H1 (cell line): ENCODE data around the gene PHC3. TPM values are rescaled to one million over a fixed set of nuclear protein-coding genes. Genes with fewer than 3 reads are reported as not detected.

Source experiments
- CTCF ChIA-PET: fragments of 300-600 bp; sonication (Branson Sonifier 250); formaldehyde crosslinking; loops from one replicate; lab custom pipeline; 2021; ENCODE audit not compliant: partially characterized antibody; lab: Charles Lee
- POLR2A ChIA-PET: fragments of 300-600 bp; sonication (Branson Sonifier 250); formaldehyde crosslinking; loops from one replicate; lab custom pipeline; 2021; ENCODE audit warnings: inconsistent platforms; ENCODE audit not compliant: partially characterized antibody; lab: Charles Lee
- DNase-seq, 2 experiments: peaks; one replicate each; pipeline versions ENCODE4 v3.0.0 to v3.0.0-alpha.2; 2010 to 2022; ENCODE audit warnings: low spot score in 2 of 2, low read depth in 1 of 2, mixed read lengths in 1 of 2
- FAIRE-seq: peaks from 2 replicates; lab custom pipeline; 2011; peaks lifted over from hg19 to GRCh38; lab: Jason Lieb, UNC
- H2AFZ ChIP-seq: 2 replicates; pipeline ENCODE4 v1.8.1; 2012; ENCODE audit warnings: low read length, inconsistent platforms
- H2AK5ac ChIP-seq: 2 replicates; pipeline ENCODE4 v1.6.1; 2013; ENCODE audit warnings: low read depth, low read length
- H2BK120ac ChIP-seq: replicated peaks from 2 replicates; pipeline ENCODE3; 2013; ENCODE audit warnings: low read depth, low read length, inconsistent platforms
- H2BK12ac ChIP-seq: 2 replicates; pipeline ENCODE4 v1.6.1; 2013; ENCODE audit warnings: low read depth, low read length
- H2BK15ac ChIP-seq: 2 replicates; pipeline ENCODE4 v1.6.1; 2013; ENCODE audit warnings: low read length
- H2BK20ac ChIP-seq: 2 replicates; pipeline ENCODE4 v1.6.1; 2013; ENCODE audit warnings: low read length
- H2BK5ac ChIP-seq: 2 replicates; pipeline ENCODE4 v1.6.1; 2013; ENCODE audit warnings: low read depth, low read length
- H3K14ac ChIP-seq: 2 replicates; pipeline ENCODE4 v1.6.1; 2013; ENCODE audit warnings: inconsistent platforms; ENCODE audit not compliant: insufficient read length
- H3K18ac ChIP-seq: 2 replicates; pipeline ENCODE4 v1.6.1; 2013; ENCODE audit warnings: low read length; ENCODE audit errors: extremely low read depth
- H3K23ac ChIP-seq: 2 replicates; pipeline ENCODE4 v1.6.1; 2013; ENCODE audit warnings: inconsistent platforms; ENCODE audit not compliant: insufficient read length
- H3K23me2 ChIP-seq: 2 replicates; pipeline ENCODE4 v1.6.1; 2013; ENCODE audit warnings: low read depth, low read length
- H3K27ac ChIP-seq: 2 replicates; pipeline ENCODE4 v1.6.1; 2011; ENCODE audit warnings: low read depth, low read length, inconsistent platforms
- H3K27me3 ChIP-seq, 4 experiments: replicated peaks in 1 of 4; 1 replicate in 1 of 4; 2 replicates in 3 of 4; pipeline versions ENCODE4 v1.6.1 to v1.8.1; 2011 to 2013; ENCODE audit warnings: low read length in 3 of 4, mild to moderate bottlenecking in 3 of 4, inconsistent platforms in 2 of 4, mixed read lengths in 2 of 4, moderate library complexity in 1 of 4; ENCODE audit not compliant: control insufficient read depth in 3 of 4, insufficient read depth in 3 of 4; ENCODE audit errors: extremely low read depth in 1 of 4
- H3K36me3 ChIP-seq, 4 experiments: 2 replicates each; pipeline versions ENCODE4 v1.6.1 to v1.8.1; 2011 to 2013; ENCODE audit warnings: mild to moderate bottlenecking in 4 of 4, low read length in 3 of 4, moderate library complexity in 2 of 4, control low read depth in 1 of 4, inconsistent platforms in 1 of 4; ENCODE audit not compliant: insufficient read depth in 4 of 4, control insufficient read depth in 2 of 4
- H3K4ac ChIP-seq: replicated peaks from 2 replicates; pipeline ENCODE3; 2013; ENCODE audit warnings: low read length, low read depth, mixed read lengths, inconsistent platforms; ENCODE audit not compliant: insufficient read length
- H3K4me1 ChIP-seq, 4 experiments: replicated peaks in 1 of 4; 1 replicate in 1 of 4; 2 replicates in 3 of 4; pipeline versions ENCODE4 v1.6.1 to v1.8.1; 2011 to 2013; ENCODE audit warnings: low read length in 3 of 4, inconsistent platforms in 2 of 4, mixed read lengths in 1 of 4; ENCODE audit not compliant: insufficient read depth in 4 of 4, control insufficient read depth in 3 of 4
- H3K4me2 ChIP-seq, 2 experiments: 2 replicates each; pipeline versions ENCODE4 v1.6.1 to v1.8.1; 2011 to 2013; ENCODE audit warnings: low read depth in 2 of 2, low read length in 2 of 2, control low read depth in 1 of 2, inconsistent platforms in 1 of 2, mild to moderate bottlenecking in 1 of 2; ENCODE audit not compliant: insufficient read depth in 1 of 2
- H3K4me3 ChIP-seq, 4 experiments: fragments of 200-600, 300-600 bp in 1 of 4; sonication (generic), shearing (Covaris generic), sonication (Bioruptor Twin) in 1 of 4; 2 replicates each; pipeline versions ENCODE4 v1.5.1 to v1.8.1; 2011 to 2016; ENCODE audit warnings: low read length in 4 of 4, low read depth in 3 of 4, control low read depth in 2 of 4, inconsistent platforms in 2 of 4, mild to moderate bottlenecking in 2 of 4, mixed read lengths in 1 of 4, moderate library complexity in 1 of 4; ENCODE audit not compliant: insufficient read depth in 2 of 4; ENCODE audit errors: extremely low read depth in 1 of 4
- H3K56ac ChIP-seq: replicated peaks from 2 replicates; pipeline ENCODE3; 2013; ENCODE audit warnings: low read depth, mild to moderate bottlenecking, mixed read lengths, low read length, inconsistent platforms; ENCODE audit not compliant: insufficient read length
- H3K79me1 ChIP-seq: 2 replicates; pipeline ENCODE4 v1.6.1; 2013; ENCODE audit warnings: low read depth, low read length, control low read depth
- H3K79me2 ChIP-seq, 2 experiments: 2 replicates each; pipeline versions ENCODE4 v1.6.1 to v1.8.1; 2012 to 2013; ENCODE audit warnings: low read length in 2 of 2, mild to moderate bottlenecking in 2 of 2, inconsistent platforms in 1 of 2; ENCODE audit not compliant: insufficient read depth in 2 of 2, control insufficient read depth in 1 of 2
- H3K9ac ChIP-seq, 4 experiments: replicated peaks in 1 of 4; 1 replicate in 1 of 4; 2 replicates in 3 of 4; pipeline versions ENCODE4 v1.6.1 to v1.8.1; 2011 to 2013; ENCODE audit warnings: low read depth in 3 of 4, low read length in 3 of 4, control low read depth in 2 of 4, mild to moderate bottlenecking in 2 of 4, moderate library complexity in 2 of 4, inconsistent platforms in 1 of 4; ENCODE audit errors: extremely low read depth in 1 of 4
- H3K9me3 ChIP-seq, 2 experiments: 2 replicates each; pipeline versions ENCODE4 v1.6.1 to v1.8.1; 2012 to 2013; ENCODE audit warnings: mild to moderate bottlenecking in 2 of 2, moderate library complexity in 2 of 2, control low read depth in 1 of 2, inconsistent platforms in 1 of 2, low read depth in 1 of 2, low read length in 1 of 2, mixed read lengths in 1 of 2; ENCODE audit not compliant: insufficient read depth in 2 of 2
- H4K20me1 ChIP-seq, 2 experiments: replicated peaks in 1 of 2; 2 replicates each; pipeline versions ENCODE3 to v1.8.1; 2011 to 2013; ENCODE audit warnings: inconsistent platforms in 2 of 2, low read length in 2 of 2, mild to moderate bottlenecking in 1 of 2; ENCODE audit not compliant: insufficient read depth in 2 of 2, control insufficient read depth in 1 of 2
- H4K5ac ChIP-seq: 2 replicates; pipeline ENCODE4 v1.6.1; 2013; ENCODE audit warnings: low read length, low read depth, mixed read lengths, inconsistent platforms; ENCODE audit not compliant: insufficient read length
- H4K8ac ChIP-seq: 2 replicates; pipeline ENCODE4 v1.8.0; 2013; ENCODE audit warnings: mild to moderate bottlenecking, moderate library complexity, low read length, inconsistent platforms; ENCODE audit not compliant: insufficient read depth; ENCODE audit errors: extremely low read depth
- H4K91ac ChIP-seq: replicated peaks from 2 replicates; pipeline ENCODE3; 2013; ENCODE audit warnings: low read length, mixed read lengths, inconsistent platforms; ENCODE audit not compliant: insufficient read length
- CEBPB ChIP-seq: IDR thresholded peaks from 2 replicates; pipeline ENCODE4 v1.6.1; 2012; ENCODE audit warnings: low read depth, low read length
- CHD2 ChIP-seq: IDR thresholded peaks from 2 replicates; pipeline ENCODE4 v1.6.1; 2012; ENCODE audit warnings: low read length, improper control_type of control experiment
- GABPA ChIP-seq: IDR thresholded peaks from 2 replicates; pipeline ENCODE4 v1.6.1; 2011; ENCODE audit warnings: mild to moderate bottlenecking, low read length, moderate library complexity, borderline replicate concordance; ENCODE audit not compliant: insufficient read depth
- GTF2F1 ChIP-seq: IDR thresholded peaks from 2 replicates; pipeline ENCODE4 v1.6.1; 2012; ENCODE audit warnings: low read depth, low read length, improper control_type of control experiment, borderline replicate concordance
- MAX ChIP-seq: IDR thresholded peaks from 2 replicates; pipeline ENCODE4 v1.6.1; 2012; ENCODE audit warnings: inconsistent platforms
- POLR2A ChIP-seq, 2 experiments: IDR thresholded peaks; 1 replicate in 1 of 2; 2 replicates in 1 of 2; pipeline ENCODE4 v1.6.1; 2011; ENCODE audit warnings: low read depth in 2 of 2, low read length in 2 of 2, mild to moderate bottlenecking in 2 of 2; ENCODE audit errors: control extremely low read depth in 1 of 2
- POU5F1 ChIP-seq: IDR thresholded peaks from 2 replicates; pipeline ENCODE4 v1.6.1; 2011; ENCODE audit warnings: low read depth, mild to moderate bottlenecking, low read length, moderate library complexity
- RBBP5 ChIP-seq: IDR thresholded peaks from 2 replicates; pipeline ENCODE4 v1.7.1; 2012; ENCODE audit warnings: low read depth, mild to moderate bottlenecking, inconsistent platforms, low read length, moderate library complexity, borderline replicate concordance
- RFX5 ChIP-seq: IDR thresholded peaks from 2 replicates; pipeline ENCODE4 v1.6.1; 2011; ENCODE audit warnings: low read depth, low read length, improper control_type of control experiment, borderline replicate concordance
- RXRA ChIP-seq: IDR thresholded peaks from 2 replicates; pipeline ENCODE4 v1.6.1; 2011; ENCODE audit warnings: low read depth, mild to moderate bottlenecking, low read length, moderate library complexity; ENCODE audit not compliant: insufficient read depth
- SAP30 ChIP-seq: fragments of 300-600 bp; sonication (generic); IDR thresholded peaks from 2 replicates; pipeline ENCODE4 v1.7.1; 2012; ENCODE audit warnings: low read length, moderate library complexity, mild to moderate bottlenecking, inconsistent platforms; ENCODE audit not compliant: insufficient read depth, insufficient replicate concordance
- SIRT6 ChIP-seq: IDR thresholded peaks from one replicate; pipeline ENCODE4 v1.7.1; 2012; ENCODE audit warnings: low read length, inconsistent platforms
- TBP ChIP-seq: IDR thresholded peaks from 2 replicates; pipeline ENCODE4 v1.6.1; 2011; ENCODE audit warnings: low read depth, low read length, improper control_type of control experiment
- TEAD4 ChIP-seq: IDR thresholded peaks from 2 replicates; pipeline ENCODE4 v1.6.1; 2012; ENCODE audit warnings: low read depth, low read length, inconsistent platforms, mixed read lengths
- ZNF274 ChIP-seq: IDR thresholded peaks from 2 replicates; pipeline ENCODE4 v1.7.0; 2012; ENCODE audit warnings: low read length, borderline replicate concordance; ENCODE audit errors: extremely low read depth
- WGBS, 2 experiments: shearing (Covaris generic) in 1 of 2; methylation state at CpG; one replicate each; pipeline versions ENCODE4 v1.1.6 to v1.1.7; 2013 to 2015; ENCODE audit warnings: low lambda C conversion rate in 2 of 2, mixed read lengths in 2 of 2, inconsistent platforms in 1 of 2, low coverage in 1 of 2, missing lambda C conversion rate in 1 of 2; ENCODE audit not compliant: insufficient replicate concordance in 2 of 2, insufficient coverage in 1 of 2, insufficient read length in 1 of 2; ENCODE audit errors: extremely low coverage in 1 of 2, missing lambda C conversion rate in 1 of 2; 5-methylcytosine and 5-hydroxymethylcytosine counted together
- polyA plus RNA-seq, 7 experiments: library from polyadenylated mRNA; depleted of rRNA in 3 of 7; stranded (reverse) in 5 of 7; unstranded in 2 of 7; fragments of >200 nt in 5 of 7; fragments of 200-250 nt in 2 of 7; gene quantifications; 1 replicate in 5 of 7; 2 replicates in 1 of 7; 4 replicates in 1 of 7; pipeline versions ENCODE4 v1.2.1 to v1.2.3, GENCODE V29; 2011 to 2013; ENCODE audit warnings: missing spikeins in 2 of 7, mixed read lengths in 2 of 7
- total RNA-seq: library from RNA; stranded (reverse); fragmentation: NEBNext Ultra II Directional; extraction: Animal tissue kit (Norgen Biotek cat#: 25700); gene quantifications from 2 replicates; pipeline ENCODE4 v1.2.1, GENCODE V29; 2021

PHC3 gene
- total and polyA plus RNA-seq, 2 of the 8 experiments (the other 6 are each of a cell fraction or from before 2014, with no cell fraction given), result 26.4 to 29.2 TPM

DNA sequence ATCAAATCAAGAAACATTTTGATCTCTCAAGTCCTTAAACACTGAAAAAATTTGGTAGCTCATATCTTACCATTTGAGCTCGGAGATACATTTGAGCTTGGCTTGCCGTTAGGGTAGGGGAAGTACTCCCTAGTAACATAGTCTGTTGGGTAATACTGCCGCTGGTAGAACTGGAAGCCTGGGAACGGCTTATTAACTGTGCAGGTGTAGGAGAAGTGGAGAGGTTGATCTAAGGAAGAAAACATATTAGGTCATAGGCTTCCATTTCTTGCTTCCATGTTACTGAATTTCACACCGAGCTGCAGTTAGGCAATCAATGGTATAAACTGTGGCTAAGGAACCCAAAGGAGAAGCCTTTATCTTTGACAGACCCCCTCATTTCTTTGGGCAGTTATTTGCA is 32.5 kb downstream of the PHC3 start:
- Histone ChIP-seq H2BK20ac (no peak overlapping the region), H4K5ac (no peak overlapping the region), H2BK120ac (no peak overlapping the region), H2AK5ac (no peak overlapping the region), H3K9ac (peak overlapping the region in 1 of 4 experiments; percentile 34; a peak in 1 of 7 replicates), H3K4me1 (peaks cover 0 to 4% (median 0%) of the 10 kb centered on the region in 4 experiments; a peak in 1 of 7 replicates), H3K23ac (no peak overlapping the region), H2BK12ac (no peak overlapping the region), H2BK15ac (no peak overlapping the region), H3K4me3 (no peak overlapping the region), H3K4me2 (no peak overlapping the region), H3K27me3 (no peaks in the 10 kb centered on the region), H3K79me1 (peaks cover 2% of the 10 kb centered on the region; the same call in 1 of the 2 replicates), H3K23me2 (no peaks in the 10 kb centered on the region), H3K79me2 (peaks cover 0 to 30% of the 10 kb centered on the region in 2 experiments; a peak in 2 of 4 replicates), H4K91ac (no peak overlapping the region), H3K27ac (no peak overlapping the region), H3K14ac (no peak overlapping the region), H3K4ac (no peak overlapping the region), H2AFZ (no peak overlapping the region), H3K18ac (no peak overlapping the region), H3K36me3 (peaks cover 0 to 10% (median 0%) of the 10 kb centered on the region in 4 experiments; a peak in 2 of 8 replicates), H4K20me1 (peaks cover 1 to 3% of the 10 kb centered on the region in 2 experiments), H3K56ac (no peak overlapping the region), H3K9me3 (no peaks in the 10 kb centered on the region), H2BK5ac (no peak overlapping the region), H4K8ac (no peak overlapping the region)
- POLR2A ChIA-PET, result no interaction called here
- WGBS, 2 experiments, result 89% methylated on average over 5 of the region's 5 CpGs; no CpG with 5 or more reads in 1 of the 2 experiments
- CTCF ChIA-PET, result interaction anchor here (0.7 kb wide), 1 partner anchor 143 kb away, joined by 4 read pairs; no protein-coding TSS in a partner anchor
- no peak for FAIRE-seq
- no peak for DNase-seq
- TF ChIP-seq SAP30 (no peak), POU5F1 (no peak), GABPA (no peak), MAX (no peak), CHD2 (no peak), RXRA (no peak), POLR2A (IDR thresholded peaks at IDR 0.05; ENCODE audit: control extremely low read depth in 1 of 2, low read depth in 2 of 2, low read length in 2 of 2) (no peak), ZNF274 (no peak), TBP (no peak), SIRT6 (no peak), TEAD4 (no peak), GTF2F1 (no peak), RFX5 (no peak), CEBPB (no peak), RBBP5 (no peak)
